IPS-20b (cell line): ENCODE data around the gene UGGT2.
A peak's percentile ranks its signal among the peaks of the same experiment; 100 is the strongest.
"Not testable (repeated sequence)": the region's sequence is repeated elsewhere in the genome, so short reads cannot be mapped to it uniquely, and the experiment has no call there.

ENCODE experiments used
- H3K27ac ChIP-seq: one replicate; pipeline ENCODE4 v1.5.1; 2013; ENCODE audit warnings: low read length
- H3K27me3 ChIP-seq: 2 replicates; pipeline ENCODE4 v1.6.1; 2013; ENCODE audit warnings: mild to moderate bottlenecking, low read length, inconsistent platforms; ENCODE audit not compliant: insufficient read depth
- H3K36me3 ChIP-seq: 2 replicates; pipeline ENCODE4 v1.6.1; 2013; ENCODE audit warnings: low read depth, mild to moderate bottlenecking, inconsistent platforms, low read length, moderate library complexity; ENCODE audit not compliant: insufficient read depth
- H3K4me1 ChIP-seq: 2 replicates; pipeline ENCODE4 v1.6.1; 2013; ENCODE audit warnings: mild to moderate bottlenecking, control low read depth, inconsistent platforms, low read length, moderate library complexity; ENCODE audit not compliant: insufficient read depth
- H3K4me3 ChIP-seq: 2 replicates; pipeline ENCODE4 v1.5.1; 2013; ENCODE audit warnings: mild to moderate bottlenecking, low read length, inconsistent platforms
- H3K9ac ChIP-seq: 2 replicates; pipeline ENCODE4 v1.6.1; 2013; ENCODE audit warnings: low read depth, mild to moderate bottlenecking, inconsistent platforms, low read length, moderate library complexity
- H3K9me3 ChIP-seq: 2 replicates; pipeline ENCODE4 v1.6.1; 2013; ENCODE audit warnings: mild to moderate bottlenecking, low read depth, low read length, inconsistent platforms; ENCODE audit not compliant: insufficient read depth

The UGGT2 gene

GRCh38 chr13:96020155-96020575, 33.0 kb downstream of the UGGT2 start:
- H3K9ac ChIP-seq = no peak overlapping the region
- peaks cover 41% of the 10 kb centered on the region for H3K36me3 ChIP-seq
- peaks cover 4% of the 10 kb centered on the region; the same call in 1 of the 2 replicates for H3K4me1 ChIP-seq
- H3K27me3 ChIP-seq = no peaks in the 10 kb centered on the region
- H3K27ac ChIP-seq = no peak overlapping the region
- H3K4me3 ChIP-seq = no peak overlapping the region
- H3K9me3 ChIP-seq = peaks cover 6% of the 10 kb centered on the region

- Histone ChIP-seq H3K4me3 (no peak overlapping the region), H3K36me3 (peaks cover 36% of the 10 kb centered on the region), H3K27me3 (no peaks in the 10 kb centered on the region), H3K27ac (no peak overlapping the region), H3K9me3 (peaks cover 6% of the 10 kb centered on the region), H3K4me1 (peaks cover 4% of the 10 kb centered on the region; the same call in 1 of the 2 replicates), H3K9ac (no peak overlapping the region)
Measured at GRCh38 chr13:96018135-96018534, 35.1 kb downstream of the UGGT2 start.

- no peak overlapping the region for H3K9ac ChIP-seq
- H3K27ac ChIP-seq = no peak overlapping the region
- H3K4me1 ChIP-seq = no peaks in the 10 kb centered on the region
- H3K4me3 ChIP-seq = no peak overlapping the region
- H3K36me3 ChIP-seq = peaks cover 37% of the 10 kb centered on the region
- H3K9me3 ChIP-seq = peaks cover 14% of the 10 kb centered on the region
- no peaks in the 10 kb centered on the region for H3K27me3 ChIP-seq
Measured at GRCh38 chr13:96011291-96011872, 41.8 kb downstream of the UGGT2 start.

- Histone ChIP-seq H3K27me3 (no peaks in the 10 kb centered on the region), H3K4me1 (peaks cover 39% of the 10 kb centered on the region; the same call in 1 of the 2 replicates), H3K9me3 (peaks cover 8% of the 10 kb centered on the region; the same call in 1 of the 2 replicates), H3K9ac (no peak overlapping the region), H3K4me3 (no peak overlapping the region), H3K36me3 (peaks cover 12% of the 10 kb centered on the region), H3K27ac (no peak overlapping the region)
Measured at GRCh38 chr13:96003304-96003703, 49.9 kb downstream of the UGGT2 start.

GRCh38 chr13:96002322-96003131, 50.7 kb downstream of the UGGT2 start:
- H3K27me3 ChIP-seq = no peaks in the 10 kb centered on the region
- H3K4me1 ChIP-seq = peaks cover 42% of the 10 kb centered on the region; the same call in 1 of the 2 replicates
- no peak overlapping the region for H3K9ac ChIP-seq
- no peak overlapping the region for H3K4me3 ChIP-seq
- H3K27ac ChIP-seq = no peak overlapping the region
- H3K36me3 ChIP-seq = 0 out of 2 replicates have a peak, but pooled peaks cover 5% of the 10 kb centered on the region
- peaks cover under 1% of the 10 kb centered on the region; the same call in 1 of the 2 replicates for H3K9me3 ChIP-seq

GRCh38 chr13:96000069-96000468, 53.1 kb downstream of the UGGT2 start:
- Histone ChIP-seq H3K4me3 (peak overlapping the region; percentile 35; the same call in 1 of the 2 replicates), H3K9ac (peak overlapping the region; percentile 60; the same call in 1 of the 2 replicates)

GRCh38 chr13:95987841-95988240, 65.4 kb downstream of the UGGT2 start:
- no peak overlapping the region for H3K27ac ChIP-seq
- no peak overlapping the region for H3K9ac ChIP-seq
- no peaks in the 10 kb centered on the region for H3K36me3 ChIP-seq
- no peaks in the 10 kb centered on the region for H3K9me3 ChIP-seq
- no peak overlapping the region for H3K4me3 ChIP-seq
- H3K4me1 ChIP-seq = no peaks in the 10 kb centered on the region
- H3K27me3 ChIP-seq = no peaks in the 10 kb centered on the region

More at GRCh38 chr13:96000069-96000468, 53.1 kb downstream of the UGGT2 start:
- peak overlapping the region; percentile 9 for H3K27ac ChIP-seq
- H3K4me1 ChIP-seq = peaks cover 42% of the 10 kb centered on the region; the same call in 1 of the 2 replicates
- no peaks in the 10 kb centered on the region for H3K9me3 ChIP-seq
- H3K27me3 ChIP-seq = no peaks in the 10 kb centered on the region
- H3K36me3 ChIP-seq = peaks cover 8% of the 10 kb centered on the region

GRCh38 chr13:95982144-95982543, 71.1 kb downstream of the UGGT2 start:
- no peaks in the 10 kb centered on the region for H3K36me3 ChIP-seq
- no peak overlapping the region for H3K9ac ChIP-seq
- H3K27ac ChIP-seq = no peak overlapping the region
- H3K27me3 ChIP-seq = no peaks in the 10 kb centered on the region
- no peaks in the 10 kb centered on the region for H3K4me1 ChIP-seq
- H3K4me3 ChIP-seq = no peak overlapping the region
- H3K9me3 ChIP-seq = peaks cover 4% of the 10 kb centered on the region; the same call in 1 of the 2 replicates

- H3K9me3 ChIP-seq, H3K36me3 ChIP-seq, H3K27me3 ChIP-seq, H3K9ac ChIP-seq, H3K4me3 ChIP-seq, H3K27ac ChIP-seq, H3K4me1 ChIP-seq: not testable (repeated sequence)
Measured at GRCh38 chr13:95972651-95973050, 80.5 kb downstream of the UGGT2 start.

- Histone ChIP-seq H3K9ac (no peak overlapping the region), H3K9me3 (no peaks in the 10 kb centered on the region), H3K4me3 (no peak overlapping the region), H3K36me3 (peaks cover 10% of the 10 kb centered on the region; the same call in 1 of the 2 replicates), H3K27ac (no peak overlapping the region), H3K4me1 (no peaks in the 10 kb centered on the region), H3K27me3 (no peaks in the 10 kb centered on the region)
Measured at GRCh38 chr13:95970878-95971277, 82.3 kb downstream of the UGGT2 start.

- Histone ChIP-seq H3K4me1 (no peaks in the 10 kb centered on the region), H3K27me3 (no peaks in the 10 kb centered on the region), H3K9me3 (0 out of 2 replicates have a peak, but pooled peaks cover 3% of the 10 kb centered on the region), H3K36me3 (peaks cover 10% of the 10 kb centered on the region; the same call in 1 of the 2 replicates), H3K9ac (no peak overlapping the region), H3K4me3 (no peak overlapping the region), H3K27ac (no peak overlapping the region)
Measured at GRCh38 chr13:95968906-95969305, 84.3 kb downstream of the UGGT2 start.
